ENCODE data around the gene MBD4.
"Not testable (repeated sequence)": the region's sequence is repeated elsewhere in the genome, so short reads cannot be mapped to it uniquely, and the experiment has no call there.

The MBD4 gene

GRCh38 chr3:129439817-129440617 is at the start of gene MBD4, which contains the start of gene IFT122:
MBD4 (minus strand) TSS chr3:129439948; CDS start chr3:129439833, 115 bp downstream.
IFT122 (plus strand) TSS chr3:129440224; CDS start chr3:129440331, 107 bp downstream.
- no peaks in the 10 kb centered on the region for H4K20me1 ChIP-seq
- peak within 1 kb of the TSS; percentile 94 for H3K4me2 ChIP-seq
- H3K36me3 ChIP-seq, result peaks cover 29% of the 10 kb centered on the region
- no peaks in the 10 kb centered on the region for H3K27me3 ChIP-seq
- peaks cover 64% of the 10 kb centered on the region for H3K4me1 ChIP-seq
- H3K27ac ChIP-seq, result peak within 1 kb of the TSS; percentile 92
- H3K4me3 ChIP-seq, result peak within 1 kb of the TSS; percentile 87
- peak within 1 kb of the TSS; percentile 90 for H3K9ac ChIP-seq
- H3K9me3 ChIP-seq, result no peaks in the 10 kb centered on the region
- TF ChIP-seq Cebpa-rat (IDR thresholded peaks at IDR 0.05), result peak; percentile 99

DNA sequence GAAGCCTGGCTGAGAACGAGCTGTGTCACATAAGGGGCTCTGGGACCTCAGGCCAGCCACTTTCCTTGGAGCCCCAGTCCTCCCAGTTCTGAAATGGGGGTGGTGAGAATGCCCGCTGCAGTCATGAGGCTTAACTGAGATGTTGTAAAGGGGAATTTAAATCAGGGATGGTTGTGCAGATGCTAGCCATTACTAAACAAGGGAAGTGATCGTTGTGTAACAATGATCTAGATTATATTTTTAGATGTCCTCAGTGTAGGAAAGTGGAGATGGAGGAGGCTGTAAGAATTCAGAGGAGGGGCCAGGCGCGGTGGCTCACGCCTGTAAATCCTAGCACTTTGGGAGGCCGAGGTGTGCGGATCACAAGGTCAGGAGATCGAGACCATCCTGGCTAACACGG is 49.5 kb upstream of the MBD4 start:
- not testable (repeated sequence) for H3K9me3 ChIP-seq, H4K20me1 ChIP-seq, H3K27me3 ChIP-seq, H3K4me3 ChIP-seq, H3K9ac ChIP-seq, H3K27ac ChIP-seq, H3K4me1 ChIP-seq, H3K4me2 ChIP-seq
- peaks cover 74% of the 10 kb centered on the region for H3K36me3 ChIP-seq

DNA sequence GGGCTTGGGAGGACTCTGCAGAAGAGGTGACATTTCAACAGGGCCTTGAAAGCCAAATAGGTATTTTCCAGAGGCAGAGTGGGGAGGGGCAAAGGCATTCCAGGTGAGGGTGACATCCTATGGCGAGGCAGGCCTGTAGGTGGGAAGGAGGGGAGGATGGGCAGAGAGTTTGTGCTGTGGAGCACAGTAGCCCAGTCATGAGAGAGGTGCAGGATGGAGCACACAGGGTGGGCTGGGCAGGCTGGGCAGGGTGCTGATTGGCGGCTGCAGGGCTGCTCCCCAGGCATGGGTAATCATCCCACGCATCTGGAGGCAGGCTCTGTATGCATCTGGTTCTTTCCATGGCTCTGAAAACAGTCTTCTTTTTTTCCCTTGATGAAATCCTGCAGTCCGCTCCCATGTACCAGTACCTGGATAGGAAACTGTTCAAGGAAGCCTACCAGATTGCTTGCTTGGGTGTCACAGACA is 48.2 kb upstream of the MBD4 start:
- not testable (repeated sequence) for H3K4me3 ChIP-seq, H3K4me1 ChIP-seq, H3K4me2 ChIP-seq, H3K27me3 ChIP-seq, H3K9me3 ChIP-seq, H4K20me1 ChIP-seq, H3K9ac ChIP-seq, H3K27ac ChIP-seq
- H3K36me3 ChIP-seq, result peaks cover 73% of the 10 kb centered on the region

- peaks cover 7% of the 10 kb centered on the region for H3K4me1 ChIP-seq
- no peak for TF ChIP-seq Cebpa-rat (IDR thresholded peaks at IDR 0.05)
- H3K4me2 ChIP-seq, result no peak overlapping the region
- no peaks in the 10 kb centered on the region for H3K27me3 ChIP-seq
- H3K9ac ChIP-seq, result no peak overlapping the region
- no peaks in the 10 kb centered on the region for H4K20me1 ChIP-seq
- no peaks in the 10 kb centered on the region for H3K9me3 ChIP-seq
- peaks cover 72% of the 10 kb centered on the region for H3K36me3 ChIP-seq
- H3K27ac ChIP-seq, result no peak overlapping the region
- H3K4me3 ChIP-seq, result no peak overlapping the region
These were observed 47.6 kb upstream of the MBD4 start for GRCh38 chr3:129487183-129487867.

DNA sequence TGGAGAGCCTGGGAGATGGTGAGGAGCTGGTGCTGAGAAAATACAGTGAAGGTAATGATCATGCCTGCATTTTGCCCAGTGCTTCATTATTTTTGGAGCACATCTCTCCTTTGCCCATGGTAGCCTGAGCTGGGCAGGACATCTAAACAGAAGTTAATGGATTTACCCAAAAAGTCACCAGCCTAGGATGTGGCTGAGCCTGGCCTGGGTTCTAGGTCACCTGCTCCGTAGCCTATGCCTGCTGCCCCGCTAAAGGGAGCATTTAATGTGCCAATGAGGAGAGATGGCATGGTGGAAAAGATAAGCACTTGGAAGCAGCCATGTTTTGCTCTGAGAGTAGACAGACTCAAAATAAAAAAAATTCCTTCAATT is 46.9 kb upstream of the MBD4 start:
- Histone ChIP-seq H3K27ac (no peak overlapping the region), H3K4me2 (no peak overlapping the region), H3K9ac (no peak overlapping the region), H3K9me3 (no peaks in the 10 kb centered on the region), H4K20me1 (no peaks in the 10 kb centered on the region), H3K27me3 (no peaks in the 10 kb centered on the region), H3K36me3 (peaks cover 72% of the 10 kb centered on the region), H3K4me1 (peaks cover 7% of the 10 kb centered on the region), H3K4me3 (no peak overlapping the region)
- no peak for TF ChIP-seq Cebpa-rat (IDR thresholded peaks at IDR 0.05)

DNA sequence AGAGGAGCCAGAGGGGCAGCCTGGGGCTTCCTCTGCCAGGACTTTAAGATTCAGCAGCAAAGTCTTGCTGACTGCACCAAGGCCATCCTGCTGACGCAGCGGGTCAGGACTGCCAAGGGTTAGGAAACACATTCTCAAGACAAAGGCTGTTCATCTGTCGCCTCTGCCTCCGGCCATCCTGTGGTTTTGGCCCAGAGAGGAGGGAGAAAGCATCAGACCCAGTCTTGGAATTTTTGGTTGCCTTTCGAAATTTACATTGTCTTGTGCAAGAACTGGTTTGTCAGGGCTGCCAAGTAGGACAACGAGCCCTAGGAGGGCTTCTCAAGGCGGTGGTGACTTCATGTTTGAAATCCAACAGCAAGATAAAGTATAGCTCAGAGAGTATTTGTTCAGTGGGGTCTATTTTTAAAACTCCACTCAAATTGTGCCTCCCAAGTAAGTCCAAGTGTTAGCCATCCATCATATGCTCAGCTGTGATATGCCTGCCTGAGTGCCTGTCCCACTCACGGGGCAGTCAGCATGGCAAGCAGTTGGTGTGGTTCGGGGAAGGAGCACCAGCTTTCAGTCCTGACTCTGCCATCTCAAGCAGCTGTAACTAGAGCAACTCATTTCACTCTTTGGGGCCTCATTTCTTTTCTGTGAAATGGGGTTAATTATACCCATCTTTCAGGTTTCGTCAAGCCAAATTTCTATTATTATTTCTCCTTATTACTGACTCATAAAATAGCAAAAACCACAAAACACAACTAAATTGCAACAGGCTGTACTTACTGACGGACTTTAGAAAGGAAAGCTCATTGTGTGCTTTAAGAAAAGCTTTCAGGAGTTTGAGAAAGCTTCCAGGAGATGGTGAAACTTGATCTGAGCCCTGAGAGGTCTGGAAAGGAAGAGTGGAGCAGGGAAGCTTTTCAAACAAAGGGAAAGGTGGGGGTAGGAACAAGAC is 46.2 kb upstream of the MBD4 start:
- Histone ChIP-seq H3K4me1 (peaks cover 7% of the 10 kb centered on the region), H3K36me3 (peaks cover 73% of the 10 kb centered on the region), H3K9me3 (no peaks in the 10 kb centered on the region), H3K4me3 (no peak overlapping the region), H3K27ac (no peak overlapping the region), H3K27me3 (no peaks in the 10 kb centered on the region), H4K20me1 (no peaks in the 10 kb centered on the region), H3K4me2 (no peak overlapping the region), H3K9ac (no peak overlapping the region)
- TF ChIP-seq Cebpa-rat (IDR thresholded peaks at IDR 0.05), result no peak

- peaks cover 76% of the 10 kb centered on the region for H3K36me3 ChIP-seq
- H3K4me3 ChIP-seq, H3K27ac ChIP-seq, H4K20me1 ChIP-seq, H3K9me3 ChIP-seq, H3K4me2 ChIP-seq, H3K4me1 ChIP-seq, H3K27me3 ChIP-seq, H3K9ac ChIP-seq: not testable (repeated sequence)
These were observed 45.4 kb upstream of the MBD4 start for GRCh38 chr3:129485146-129485545.

DNA sequence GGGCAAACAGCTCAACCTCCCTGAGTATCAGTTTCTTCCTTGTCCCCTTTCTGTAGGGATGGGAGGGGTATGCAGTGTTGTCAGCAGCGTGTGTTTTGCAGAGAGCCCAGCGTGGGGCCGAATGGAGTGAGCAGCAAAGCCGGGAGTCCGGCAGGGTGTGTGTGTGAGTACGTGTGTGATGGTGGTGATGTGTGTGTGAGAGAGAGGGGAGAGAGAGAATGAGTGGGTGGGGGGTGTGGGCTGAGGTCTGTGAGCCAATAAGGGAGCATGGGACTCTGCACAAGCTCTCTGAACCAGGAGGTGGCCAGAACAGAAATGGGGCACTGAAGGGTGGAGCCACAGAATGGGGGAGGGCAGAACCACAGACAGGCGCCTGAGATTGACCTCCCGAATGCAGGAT is 44.1 kb upstream of the MBD4 start:
- H3K4me3 ChIP-seq, result no peak overlapping the region
- no peak for TF ChIP-seq Cebpa-rat (IDR thresholded peaks at IDR 0.05)
- H3K36me3 ChIP-seq, result peaks cover 85% of the 10 kb centered on the region
- H4K20me1 ChIP-seq, result no peaks in the 10 kb centered on the region
- no peak overlapping the region for H3K9ac ChIP-seq
- H3K27me3 ChIP-seq, result no peaks in the 10 kb centered on the region
- H3K4me2 ChIP-seq, result no peak overlapping the region
- H3K4me1 ChIP-seq, result no peaks in the 10 kb centered on the region
- no peaks in the 10 kb centered on the region for H3K9me3 ChIP-seq
- H3K27ac ChIP-seq, result no peak overlapping the region

DNA sequence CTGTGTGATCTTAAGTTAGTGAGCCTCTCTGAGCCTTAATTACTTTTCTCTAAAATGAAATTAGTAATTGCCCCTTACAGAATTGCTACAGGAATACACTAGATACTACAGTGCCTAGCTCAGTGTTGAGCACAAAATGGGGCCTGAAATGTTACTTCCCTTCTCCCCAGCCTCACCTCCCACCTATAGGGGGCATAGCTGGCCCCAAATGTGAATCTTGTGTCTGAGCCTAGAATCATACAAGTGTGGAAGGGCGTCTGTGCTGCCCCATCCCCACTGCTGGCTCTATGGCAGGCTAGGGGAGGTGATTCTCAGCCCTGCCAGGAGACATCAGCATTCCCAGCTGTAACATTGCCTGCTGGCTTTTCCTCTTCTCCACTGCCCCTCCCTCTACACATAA is 43.0 kb upstream of the MBD4 start:
- H3K4me2 ChIP-seq, result no peak overlapping the region

More for the DNA sequence above, 43.0 kb upstream of the MBD4 start:
- TF ChIP-seq Cebpa-rat (IDR thresholded peaks at IDR 0.05), result no peak
- Histone ChIP-seq H3K27ac (no peak overlapping the region), H4K20me1 (no peaks in the 10 kb centered on the region), H3K4me1 (no peaks in the 10 kb centered on the region), H3K36me3 (peaks cover 92% of the 10 kb centered on the region), H3K9me3 (no peaks in the 10 kb centered on the region), H3K27me3 (no peaks in the 10 kb centered on the region), H3K4me3 (no peak overlapping the region), H3K9ac (no peak overlapping the region)

Data from BLaER1 (cell line).